ENCODE data around the gene KRTAP4-1. TPM values are rescaled to one million over a fixed set of nuclear protein-coding genes. Genes with fewer than 3 reads are reported as not detected.
"Not testable (repeated sequence)": the region's sequence is repeated elsewhere in the genome, so short reads cannot be mapped to it uniquely, and the experiment has no call there.

KRTAP4-1 gene
- not detected for total RNA-seq
- not detected for polyA plus RNA-seq

GRCh38 chr17:41184480-41184961, at the start of gene KRTAP4-1:
Gene KRTAP4-1 (minus strand): TSS chr17:41184911. CDS start chr17:41184854, 57 bp downstream.
- no peaks in the 10 kb centered on the region for H3K4me1 ChIP-seq (ENCODE audit: insufficient read depth)
- no peak within 1 kb of the TSS for H3K4me3 ChIP-seq (ENCODE audit: low read depth, low read length)
- no peak within 1 kb of the TSS for H3K27ac ChIP-seq (ENCODE audit: low read depth)
- 55% methylated on average over 9 of the region's 9 CpGs for WGBS
- H3K36me3 ChIP-seq (ENCODE audit: insufficient read depth): no peaks in the 10 kb centered on the region
- DNase-seq (ENCODE audit: extremely low spot score): no peak

GRCh38 chr17:41232399-41233105, 47.8 kb upstream of the KRTAP4-1 start, which contains the start of gene KRTAP9-3:
Gene KRTAP9-3 (plus strand): TSS chr17:41232449. CDS start chr17:41232502, 53 bp downstream.
- not testable (repeated sequence) for H3K4me1 ChIP-seq (ENCODE audit: insufficient read depth)
- WGBS: 87% methylated on average over 1 of the region's 1 CpG

GRCh38 chr17:41231731-41232130, 47.0 kb upstream of the KRTAP4-1 start:
- no peak overlapping the region for H3K27ac ChIP-seq (ENCODE audit: low read depth)
- WGBS: 86% methylated on average over 6 of the region's 6 CpGs
- H3K4me3 ChIP-seq (ENCODE audit: low read depth, low read length): no peak overlapping the region
- no peaks in the 10 kb centered on the region for H3K4me1 ChIP-seq (ENCODE audit: insufficient read depth)
- DNase-seq (ENCODE audit: extremely low spot score): no peak
- no peaks in the 10 kb centered on the region for H3K36me3 ChIP-seq (ENCODE audit: insufficient read depth)

More at GRCh38 chr17:41232399-41233105, 47.8 kb upstream of the KRTAP4-1 start, which contains the start of gene KRTAP9-3:
- DNase-seq (ENCODE audit: extremely low spot score); H3K4me3 ChIP-seq (ENCODE audit: low read depth, low read length); H3K36me3 ChIP-seq (ENCODE audit: insufficient read depth); H3K27ac ChIP-seq (ENCODE audit: low read depth): not testable (repeated sequence)

- no peak for DNase-seq (ENCODE audit: extremely low spot score)
- Histone ChIP-seq H3K36me3 (ENCODE audit: insufficient read depth) (no peaks in the 10 kb centered on the region), H3K4me3 (ENCODE audit: low read depth, low read length) (no peak overlapping the region), H3K27ac (ENCODE audit: low read depth) (no peak overlapping the region), H3K4me1 (ENCODE audit: insufficient read depth) (no peaks in the 10 kb centered on the region)
These were observed 45.4 kb upstream of the KRTAP4-1 start for GRCh38 chr17:41230094-41230493.

GRCh38 chr17:41226598-41227095, 41.9 kb upstream of the KRTAP4-1 start, which contains the start of gene KRTAP9-2:
Gene KRTAP9-2 (plus strand): TSS chr17:41226648. CDS start chr17:41226655, 7 bp downstream.
- not testable (repeated sequence) for H3K4me1 ChIP-seq (ENCODE audit: insufficient read depth); H3K36me3 ChIP-seq (ENCODE audit: insufficient read depth); DNase-seq (ENCODE audit: extremely low spot score); H3K27ac ChIP-seq (ENCODE audit: low read depth); H3K4me3 ChIP-seq (ENCODE audit: low read depth, low read length)
- WGBS: 81% methylated on average over 3 of the region's 4 CpGs

- Histone ChIP-seq H3K27ac (ENCODE audit: low read depth) (no peak overlapping the region), H3K4me1 (ENCODE audit: insufficient read depth) (no peaks in the 10 kb centered on the region), H3K36me3 (ENCODE audit: insufficient read depth) (no peaks in the 10 kb centered on the region), H3K4me3 (ENCODE audit: low read depth, low read length) (no peak overlapping the region)
- 91% methylated on average over 6 of the region's 6 CpGs for WGBS
- no peak for DNase-seq (ENCODE audit: extremely low spot score)
These were observed 41.3 kb upstream of the KRTAP4-1 start for GRCh38 chr17:41226051-41226450.

- DNase-seq (ENCODE audit: extremely low spot score): no peak
- H3K4me1 ChIP-seq (ENCODE audit: insufficient read depth): no peaks in the 10 kb centered on the region
- no peak overlapping the region for H3K4me3 ChIP-seq (ENCODE audit: low read depth, low read length)
- H3K27ac ChIP-seq (ENCODE audit: low read depth): no peak overlapping the region
- no peaks in the 10 kb centered on the region for H3K36me3 ChIP-seq (ENCODE audit: insufficient read depth)
- 48% methylated on average over 2 of the region's 2 CpGs for WGBS
These were observed 39.1 kb upstream of the KRTAP4-1 start for GRCh38 chr17:41223821-41224220.

- DNase-seq (ENCODE audit: extremely low spot score): no peak
- Histone ChIP-seq H3K36me3 (ENCODE audit: insufficient read depth) (no peaks in the 10 kb centered on the region), H3K4me3 (ENCODE audit: low read depth, low read length) (no peak overlapping the region), H3K27ac (ENCODE audit: low read depth) (no peak overlapping the region), H3K4me1 (ENCODE audit: insufficient read depth) (no peaks in the 10 kb centered on the region)
- 69% methylated on average over 1 of the region's 1 CpG for WGBS
These were observed 31.0 kb upstream of the KRTAP4-1 start for GRCh38 chr17:41215681-41216080.

- no peaks in the 10 kb centered on the region for H3K36me3 ChIP-seq (ENCODE audit: insufficient read depth)
- H3K4me3 ChIP-seq (ENCODE audit: low read depth, low read length): no peak overlapping the region
- no peaks in the 10 kb centered on the region for H3K4me1 ChIP-seq (ENCODE audit: insufficient read depth)
- H3K27ac ChIP-seq (ENCODE audit: low read depth): no peak overlapping the region
- no peak for DNase-seq (ENCODE audit: extremely low spot score)
- whole genome bisulfite sequencing: 73% methylated on average over 7 of the region's 7 CpGs
These were observed 27.9 kb upstream of the KRTAP4-1 start for GRCh38 chr17:41212524-41213169.

- Histone ChIP-seq H3K36me3 (ENCODE audit: insufficient read depth) (no peaks in the 10 kb centered on the region), H3K4me3 (ENCODE audit: low read depth, low read length) (no peak overlapping the region), H3K4me1 (ENCODE audit: insufficient read depth) (no peaks in the 10 kb centered on the region), H3K27ac (ENCODE audit: low read depth) (no peak overlapping the region)
- no peak for DNase-seq (ENCODE audit: extremely low spot score)
- WGBS: 16% methylated on average over 1 of the region's 1 CpG
These were observed 27.2 kb upstream of the KRTAP4-1 start for GRCh38 chr17:41211845-41212466.

GRCh38 chr17:41199421-41200078, 14.8 kb upstream of the KRTAP4-1 start:
- no peak for DNase-seq (ENCODE audit: extremely low spot score)
- 59% methylated on average over 5 of the region's 5 CpGs for WGBS
- no peaks in the 10 kb centered on the region for H3K4me1 ChIP-seq (ENCODE audit: insufficient read depth)
- no peak overlapping the region for H3K27ac ChIP-seq (ENCODE audit: low read depth)
- no peak overlapping the region for H3K4me3 ChIP-seq (ENCODE audit: low read depth, low read length)
- H3K36me3 ChIP-seq (ENCODE audit: insufficient read depth): no peaks in the 10 kb centered on the region

- H3K36me3 ChIP-seq (ENCODE audit: insufficient read depth): no peaks in the 10 kb centered on the region
- no peaks in the 10 kb centered on the region for H3K4me1 ChIP-seq (ENCODE audit: insufficient read depth)
- no peak overlapping the region for H3K4me3 ChIP-seq (ENCODE audit: low read depth, low read length)
- DNase-seq (ENCODE audit: extremely low spot score): no peak
- H3K27ac ChIP-seq (ENCODE audit: low read depth): no peak overlapping the region
- WGBS: 32% methylated on average over 1 of the region's 1 CpG
These were observed 11.4 kb upstream of the KRTAP4-1 start for GRCh38 chr17:41196068-41196467.

GRCh38 chr17:41190328-41190727, 5.6 kb upstream of the KRTAP4-1 start:
- Histone ChIP-seq H3K4me3 (ENCODE audit: low read depth, low read length) (no peak overlapping the region), H3K36me3 (ENCODE audit: insufficient read depth) (no peaks in the 10 kb centered on the region), H3K4me1 (ENCODE audit: insufficient read depth) (no peaks in the 10 kb centered on the region), H3K27ac (ENCODE audit: low read depth) (no peak overlapping the region)
- DNase-seq (ENCODE audit: extremely low spot score): no peak
- 90% methylated on average over 3 of the region's 3 CpGs for WGBS
